ENCODE data around the gene IFIT1.
A peak's percentile ranks its signal among the peaks of the same experiment; 100 is the strongest.

DNA sequence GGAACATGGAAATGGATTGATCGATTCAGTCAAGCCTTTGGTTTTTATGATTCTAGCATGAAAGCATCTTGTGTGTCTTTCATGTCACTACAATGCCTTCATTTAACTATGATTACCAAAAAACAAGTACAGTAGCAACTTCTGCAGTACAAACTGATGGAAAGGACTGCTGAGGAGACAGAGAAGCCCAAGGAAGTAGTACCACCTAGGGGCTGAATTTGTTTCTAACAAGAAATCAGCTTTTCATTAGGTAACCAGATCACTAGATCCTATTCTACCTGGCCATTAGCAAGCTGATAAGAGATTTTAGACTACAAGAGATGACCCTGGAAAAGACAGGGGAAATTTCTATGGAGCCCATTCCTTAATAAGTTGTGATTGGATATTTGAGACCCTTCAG, 3.2 kb upstream of the IFIT1 start:
- TF ChIP-seq, protein P1, sequence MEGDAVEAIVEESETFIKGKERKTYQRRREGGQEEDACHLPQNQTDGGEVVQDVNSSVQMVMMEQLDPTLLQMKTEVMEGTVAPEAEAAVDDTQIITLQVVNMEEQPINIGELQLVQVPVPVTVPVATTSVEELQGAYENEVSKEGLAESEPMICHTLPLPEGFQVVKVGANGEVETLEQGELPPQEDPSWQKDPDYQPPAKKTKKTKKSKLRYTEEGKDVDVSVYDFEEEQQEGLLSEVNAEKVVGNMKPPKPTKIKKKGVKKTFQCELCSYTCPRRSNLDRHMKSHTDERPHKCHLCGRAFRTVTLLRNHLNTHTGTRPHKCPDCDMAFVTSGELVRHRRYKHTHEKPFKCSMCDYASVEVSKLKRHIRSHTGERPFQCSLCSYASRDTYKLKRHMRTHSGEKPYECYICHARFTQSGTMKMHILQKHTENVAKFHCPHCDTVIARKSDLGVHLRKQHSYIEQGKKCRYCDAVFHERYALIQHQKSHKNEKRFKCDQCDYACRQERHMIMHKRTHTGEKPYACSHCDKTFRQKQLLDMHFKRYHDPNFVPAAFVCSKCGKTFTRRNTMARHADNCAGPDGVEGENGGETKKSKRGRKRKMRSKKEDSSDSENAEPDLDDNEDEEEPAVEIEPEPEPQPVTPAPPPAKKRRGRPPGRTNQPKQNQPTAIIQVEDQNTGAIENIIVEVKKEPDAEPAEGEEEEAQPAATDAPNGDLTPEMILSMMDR (IDR thresholded peaks at IDR 0.05): peak; percentile 46 to 54 (median 52)
- no peak for TF ChIP-seq EP300 (IDR thresholded peaks at IDR 0.05)
- TF ChIP-seq POLR2AphosphoS5 (IDR thresholded peaks at IDR 0.05): no peak
